ENCODE data around the gene PRKAR1A.

Gene PRKAR1A

DNA sequence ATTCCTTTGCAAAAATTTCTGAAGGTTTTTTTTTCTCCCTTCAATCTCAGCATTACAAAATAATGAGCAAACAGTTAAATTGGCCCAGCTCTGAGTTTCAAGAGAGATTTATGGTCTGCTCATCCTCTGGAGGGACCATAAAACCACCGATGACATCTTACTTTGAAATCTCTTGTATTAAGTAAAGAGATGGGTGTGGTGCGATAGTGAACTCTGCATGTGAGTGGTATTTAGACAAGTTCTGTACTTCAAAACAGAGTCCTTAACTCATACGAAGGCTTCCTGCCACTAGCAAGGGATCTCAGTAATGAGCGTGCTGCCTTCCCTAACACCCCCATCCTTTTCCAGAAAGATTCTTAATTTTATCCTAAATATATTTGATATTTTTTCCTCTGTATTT is 86.9 kb downstream of the PRKAR1A start:
- Histone ChIP-seq H3K4me3 (peak overlapping the region in 1 of 2 donors; percentile 54), H3K36me3 (no peaks in the 10 kb centered on the region), H3K27ac (no peak overlapping the region), H3K27me3 (peaks cover 0 to 37% of the 10 kb centered on the region in 2 donors), H3K9me3 (no peaks in the 10 kb centered on the region), H3K4me1 (peaks cover 0 to 24% (median 15%) of the 10 kb centered on the region in 4 donors)
- intact Hi-C loops (cut with DNase I; ENCODE audit: low total_unique reads) = no loop called here
- TF ChIP-seq, protein P1, sequence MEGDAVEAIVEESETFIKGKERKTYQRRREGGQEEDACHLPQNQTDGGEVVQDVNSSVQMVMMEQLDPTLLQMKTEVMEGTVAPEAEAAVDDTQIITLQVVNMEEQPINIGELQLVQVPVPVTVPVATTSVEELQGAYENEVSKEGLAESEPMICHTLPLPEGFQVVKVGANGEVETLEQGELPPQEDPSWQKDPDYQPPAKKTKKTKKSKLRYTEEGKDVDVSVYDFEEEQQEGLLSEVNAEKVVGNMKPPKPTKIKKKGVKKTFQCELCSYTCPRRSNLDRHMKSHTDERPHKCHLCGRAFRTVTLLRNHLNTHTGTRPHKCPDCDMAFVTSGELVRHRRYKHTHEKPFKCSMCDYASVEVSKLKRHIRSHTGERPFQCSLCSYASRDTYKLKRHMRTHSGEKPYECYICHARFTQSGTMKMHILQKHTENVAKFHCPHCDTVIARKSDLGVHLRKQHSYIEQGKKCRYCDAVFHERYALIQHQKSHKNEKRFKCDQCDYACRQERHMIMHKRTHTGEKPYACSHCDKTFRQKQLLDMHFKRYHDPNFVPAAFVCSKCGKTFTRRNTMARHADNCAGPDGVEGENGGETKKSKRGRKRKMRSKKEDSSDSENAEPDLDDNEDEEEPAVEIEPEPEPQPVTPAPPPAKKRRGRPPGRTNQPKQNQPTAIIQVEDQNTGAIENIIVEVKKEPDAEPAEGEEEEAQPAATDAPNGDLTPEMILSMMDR (IDR thresholded peaks at IDR 0.05) = no peak
- DNase-seq = no peak

DNA sequence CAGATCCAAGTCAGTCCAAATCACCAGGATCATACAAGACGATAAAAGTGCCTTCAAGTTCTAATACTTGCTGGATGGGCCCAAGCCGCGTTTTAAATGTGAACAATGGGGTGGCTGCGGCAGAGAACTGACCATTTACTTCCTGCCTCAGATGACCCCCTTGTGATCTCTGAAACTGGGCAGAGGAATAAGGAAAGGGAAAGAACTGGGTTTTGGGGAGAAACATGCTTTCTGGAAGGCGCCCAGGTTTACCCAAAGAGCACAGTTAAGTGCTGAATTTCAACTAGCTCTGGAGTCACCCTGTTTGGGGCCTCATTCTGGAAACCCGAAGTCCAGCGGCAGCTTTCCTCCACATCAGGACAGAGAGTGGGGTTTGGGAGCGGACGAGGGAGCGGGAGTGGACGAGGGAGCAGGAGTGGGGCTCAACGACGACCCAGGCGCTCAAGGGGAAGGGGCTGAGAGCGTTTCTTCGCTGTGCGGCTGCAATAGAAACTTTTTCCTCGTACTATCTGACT is 87.4 kb downstream of the PRKAR1A start:
- Histone ChIP-seq H3K4me1 (peaks cover 0 to 24% (median 15%) of the 10 kb centered on the region in 4 donors), H3K36me3 (no peaks in the 10 kb centered on the region), H3K27me3 (peaks cover 0 to 37% of the 10 kb centered on the region in 2 donors), H3K27ac (peak overlapping the region in 1 of 2 donors; percentile 22), H3K9me3 (no peaks in the 10 kb centered on the region), H3K4me3 (peak overlapping the region; percentile 39 to 54)
- TF ChIP-seq, protein P1 (IDR thresholded peaks at IDR 0.05) = no peak
- no peak for DNase-seq
- intact Hi-C loops (cut with DNase I; ENCODE audit: low total_unique reads) = no loop called here

DNA sequence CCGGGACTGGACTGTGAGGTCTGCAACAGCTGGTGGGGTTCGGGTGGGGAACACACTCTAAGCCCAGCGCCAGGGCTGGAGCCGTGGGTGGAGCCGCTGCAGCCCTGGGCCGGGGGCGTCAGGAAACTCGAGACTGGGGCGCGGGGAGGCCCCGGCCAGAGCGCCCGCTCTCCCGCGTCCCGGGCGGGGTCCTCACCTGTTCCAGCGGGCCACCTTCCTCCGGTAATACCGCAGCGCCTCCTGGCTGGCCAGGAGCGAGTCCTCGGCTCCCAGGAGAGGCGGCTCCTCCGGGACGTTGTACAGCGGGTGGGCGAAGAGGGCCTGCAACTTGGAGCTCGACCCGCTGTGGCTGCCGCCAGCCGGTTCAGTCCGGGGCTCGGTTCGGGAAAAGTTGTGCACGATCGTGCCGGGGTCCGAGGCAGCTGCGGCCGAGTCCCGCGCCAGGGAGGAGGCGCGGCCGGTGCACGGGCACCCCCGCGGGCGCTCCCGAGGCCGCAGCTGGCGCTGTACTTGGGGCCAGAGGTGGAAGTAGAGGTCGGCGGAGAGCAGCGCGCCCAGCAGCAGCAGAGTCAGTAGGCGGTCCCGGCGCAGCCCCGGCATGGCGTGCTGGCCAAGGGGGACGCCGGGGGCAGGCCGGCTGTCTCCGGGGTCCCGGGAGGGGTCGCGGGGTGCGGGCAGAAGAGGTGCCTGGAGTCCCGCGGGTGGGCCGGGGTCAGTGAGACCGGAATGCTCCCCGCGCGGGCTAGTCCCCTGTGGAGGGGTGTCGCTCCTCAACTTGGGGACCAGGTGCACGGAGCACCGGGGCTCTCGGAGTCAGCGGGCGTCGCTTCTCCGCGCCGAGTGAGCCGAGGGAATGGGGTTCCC is 88.1 kb downstream of the PRKAR1A start:
- Histone ChIP-seq H3K36me3 (no peaks in the 10 kb centered on the region), H3K4me1 (peaks cover 0 to 24% (median 15%) of the 10 kb centered on the region in 4 donors), H3K9me3 (no peaks in the 10 kb centered on the region), H3K4me3 (peak overlapping the region; percentile 39 to 54), H3K27ac (peak overlapping the region in 1 of 2 donors; percentile 22), H3K27me3 (peaks cover 0 to 37% of the 10 kb centered on the region in 2 donors)
- TF ChIP-seq, protein P1 (IDR thresholded peaks at IDR 0.05) = no peak
- no peak for DNase-seq
- intact Hi-C loops (cut with DNase I; ENCODE audit: low total_unique reads) = no loop called here

Data from tibial artery (tissue), 4 donors.